ENCODE measurements around the gene HYDIN. TPM values are rescaled to one million over a fixed set of nuclear protein-coding genes. Genes with fewer than 3 reads are reported as not detected.

Gene HYDIN
- total RNA-seq, 1 experiment from 2014 or later = 0.35 TPM

DNA sequence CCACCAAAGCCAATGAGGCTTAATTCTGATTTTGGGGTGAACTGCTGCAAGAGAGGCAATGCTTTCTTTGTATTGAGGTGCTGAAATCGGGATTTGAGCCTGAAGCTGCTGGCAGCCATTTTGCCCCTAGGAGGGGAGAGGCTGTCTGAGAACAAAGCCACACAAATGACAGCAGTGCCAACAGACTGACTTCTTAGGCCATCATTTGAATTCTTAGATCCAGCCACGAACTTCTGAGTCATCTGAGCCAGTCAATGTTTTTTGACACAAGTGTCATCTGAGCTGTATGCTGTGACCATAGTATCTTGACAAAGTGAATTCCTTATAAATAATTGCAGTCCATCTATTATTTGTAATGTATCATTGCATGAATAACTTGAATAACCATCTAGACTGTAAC lies 29.0 kb downstream of the HYDIN start:
- no peak overlapping the region for H3K27ac Mint-ChIP-seq (ENCODE audit: low read depth, unreplicated experiment)
- intact Hi-C loops (cut with micrococcal nuclease) = no loop called here
- no peaks in the 10 kb centered on the region for H3K9me3 Mint-ChIP-seq (ENCODE audit: unreplicated experiment)
- no peak for DNase-seq (ENCODE audit: unreplicated experiment)
- H3K27me3 Mint-ChIP-seq (ENCODE audit: insufficient read depth, unreplicated experiment) = peaks cover 11% of the 10 kb centered on the region
- POLR2A ChIA-PET = no interaction called here
- H3K4me3 Mint-ChIP-seq (ENCODE audit: unreplicated experiment) = no peak overlapping the region
- H3K4me1 Mint-ChIP-seq (ENCODE audit: insufficient read depth, unreplicated experiment) = no peaks in the 10 kb centered on the region
- no peaks in the 10 kb centered on the region for H3K36me3 Mint-ChIP-seq (ENCODE audit: insufficient read depth, unreplicated experiment)
- BruUV-seq (replicated peaks) = no TSS peak
- TF ChIP-seq, protein P1, sequence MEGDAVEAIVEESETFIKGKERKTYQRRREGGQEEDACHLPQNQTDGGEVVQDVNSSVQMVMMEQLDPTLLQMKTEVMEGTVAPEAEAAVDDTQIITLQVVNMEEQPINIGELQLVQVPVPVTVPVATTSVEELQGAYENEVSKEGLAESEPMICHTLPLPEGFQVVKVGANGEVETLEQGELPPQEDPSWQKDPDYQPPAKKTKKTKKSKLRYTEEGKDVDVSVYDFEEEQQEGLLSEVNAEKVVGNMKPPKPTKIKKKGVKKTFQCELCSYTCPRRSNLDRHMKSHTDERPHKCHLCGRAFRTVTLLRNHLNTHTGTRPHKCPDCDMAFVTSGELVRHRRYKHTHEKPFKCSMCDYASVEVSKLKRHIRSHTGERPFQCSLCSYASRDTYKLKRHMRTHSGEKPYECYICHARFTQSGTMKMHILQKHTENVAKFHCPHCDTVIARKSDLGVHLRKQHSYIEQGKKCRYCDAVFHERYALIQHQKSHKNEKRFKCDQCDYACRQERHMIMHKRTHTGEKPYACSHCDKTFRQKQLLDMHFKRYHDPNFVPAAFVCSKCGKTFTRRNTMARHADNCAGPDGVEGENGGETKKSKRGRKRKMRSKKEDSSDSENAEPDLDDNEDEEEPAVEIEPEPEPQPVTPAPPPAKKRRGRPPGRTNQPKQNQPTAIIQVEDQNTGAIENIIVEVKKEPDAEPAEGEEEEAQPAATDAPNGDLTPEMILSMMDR (IDR thresholded peaks at IDR 0.05; ENCODE audit: unreplicated experiment) = no peak
- CTCF ChIA-PET = no interaction called here

DNA sequence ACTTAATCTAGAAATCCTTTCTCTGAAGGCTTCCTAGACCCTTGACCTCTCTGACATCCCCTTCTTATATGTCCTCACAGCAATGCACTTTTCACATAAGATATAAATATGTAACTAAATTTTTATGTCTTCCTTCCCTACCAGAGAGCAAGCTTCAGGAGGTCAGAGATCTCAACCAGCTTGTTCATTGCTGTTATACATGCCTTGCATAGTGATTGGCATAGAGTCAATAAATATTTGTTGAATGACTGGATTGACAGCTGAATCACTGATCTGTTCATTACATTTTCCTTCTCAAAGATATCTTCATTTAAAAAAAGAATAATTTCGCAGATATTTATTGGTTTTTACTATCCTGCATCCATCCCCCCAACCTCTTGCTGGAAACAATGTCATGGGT lies 29.5 kb downstream of the HYDIN start:
- Mint-ChIP-seq H3K4me1 (ENCODE audit: insufficient read depth, unreplicated experiment) (no peaks in the 10 kb centered on the region), H3K9me3 (ENCODE audit: unreplicated experiment) (no peaks in the 10 kb centered on the region), H3K27ac (ENCODE audit: low read depth, unreplicated experiment) (no peak overlapping the region), H3K36me3 (ENCODE audit: insufficient read depth, unreplicated experiment) (no peaks in the 10 kb centered on the region), H3K27me3 (ENCODE audit: insufficient read depth, unreplicated experiment) (peaks cover 11% of the 10 kb centered on the region), H3K4me3 (ENCODE audit: unreplicated experiment) (no peak overlapping the region)
- TF ChIP-seq, protein P1 (IDR thresholded peaks at IDR 0.05; ENCODE audit: unreplicated experiment) = no peak
- no peak for DNase-seq (ENCODE audit: unreplicated experiment)
- no TSS peak for BruUV-seq (replicated peaks)
- intact Hi-C loops (cut with micrococcal nuclease) = no loop called here
- POLR2A ChIA-PET = no interaction called here
- CTCF ChIA-PET = interaction anchor here (0.6 kb wide), 1 partner anchor 119 kb away, joined by 3 read pairs; no protein-coding TSS in a partner anchor

DNA sequence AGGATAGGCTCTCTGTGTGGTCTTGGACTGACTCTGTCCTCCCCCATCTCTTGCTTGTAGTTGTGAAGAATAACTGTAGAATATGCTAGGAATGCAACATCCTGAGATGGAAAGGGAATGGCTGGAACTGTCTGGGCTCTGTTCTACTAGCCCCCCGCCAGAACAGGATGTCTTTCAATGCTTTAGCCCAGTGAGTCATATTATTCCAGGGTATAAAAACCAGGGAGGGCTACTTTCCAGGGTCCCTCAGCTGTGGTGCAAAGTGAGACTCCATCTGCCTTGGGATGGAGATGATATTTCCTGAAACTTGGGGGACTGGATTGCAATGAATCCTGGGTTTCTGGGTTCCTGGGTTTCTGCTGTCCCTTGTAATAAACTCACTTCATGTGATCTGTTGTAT lies 32.1 kb downstream of the HYDIN start:
- H3K4me3 Mint-ChIP-seq (ENCODE audit: unreplicated experiment) = no peak overlapping the region
- BruUV-seq (replicated peaks) = no TSS peak
- H3K4me1 Mint-ChIP-seq (ENCODE audit: insufficient read depth, unreplicated experiment) = no peaks in the 10 kb centered on the region
- intact Hi-C loops (cut with micrococcal nuclease) = no loop called here
- TF ChIP-seq, protein P1 (IDR thresholded peaks at IDR 0.05; ENCODE audit: unreplicated experiment) = no peak
- peaks cover 11% of the 10 kb centered on the region for H3K27me3 Mint-ChIP-seq (ENCODE audit: insufficient read depth, unreplicated experiment)
- POLR2A ChIA-PET = interaction anchor here (0.7 kb wide), 1 partner anchor 26 kb away, joined by 3 read pairs; no protein-coding TSS in a partner anchor
- H3K36me3 Mint-ChIP-seq (ENCODE audit: insufficient read depth, unreplicated experiment) = no peaks in the 10 kb centered on the region
- no peak overlapping the region for H3K27ac Mint-ChIP-seq (ENCODE audit: low read depth, unreplicated experiment)
- CTCF ChIA-PET = interaction anchor here (0.6 kb wide), 1 partner anchor 232 kb away, joined by 3 read pairs; no protein-coding TSS in a partner anchor
- no peaks in the 10 kb centered on the region for H3K9me3 Mint-ChIP-seq (ENCODE audit: unreplicated experiment)
- no peak for DNase-seq (ENCODE audit: unreplicated experiment)

DNA sequence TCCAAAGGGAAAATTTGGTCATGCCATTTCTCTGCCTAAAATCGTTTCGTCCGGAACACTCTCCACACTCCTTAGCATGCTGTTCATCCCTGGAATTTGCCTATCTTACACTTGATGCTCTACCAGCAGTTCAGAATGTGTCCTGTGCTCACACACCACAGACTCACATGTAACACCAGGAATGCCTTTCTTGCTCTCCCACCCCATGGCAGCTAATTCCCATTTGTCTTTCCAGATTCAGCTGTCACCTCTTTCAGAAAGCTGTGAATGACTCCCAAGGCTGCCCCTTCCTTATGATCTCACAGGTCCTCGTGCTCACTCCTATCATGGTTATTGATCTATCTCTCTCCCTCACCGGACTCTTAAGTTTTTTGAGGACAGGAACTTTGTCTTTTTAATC lies 38.1 kb downstream of the HYDIN start:
- ChIA-PET CTCF (no interaction called here), POLR2A (no interaction called here)
- BruUV-seq (replicated peaks) = no TSS peak
- no peak for DNase-seq (ENCODE audit: unreplicated experiment)
- intact Hi-C loops (cut with micrococcal nuclease) = no loop called here
- Mint-ChIP-seq H3K9me3 (ENCODE audit: unreplicated experiment) (no peaks in the 10 kb centered on the region), H3K4me1 (ENCODE audit: insufficient read depth, unreplicated experiment) (no peaks in the 10 kb centered on the region), H3K4me3 (ENCODE audit: unreplicated experiment) (no peak overlapping the region), H3K36me3 (ENCODE audit: insufficient read depth, unreplicated experiment) (no peaks in the 10 kb centered on the region), H3K27me3 (ENCODE audit: insufficient read depth, unreplicated experiment) (peaks cover 26% of the 10 kb centered on the region), H3K27ac (ENCODE audit: low read depth, unreplicated experiment) (no peak overlapping the region)
- TF ChIP-seq, protein P1 (IDR thresholded peaks at IDR 0.05; ENCODE audit: unreplicated experiment) = no peak
